Stromal cell of bone marrow (primary cell): ENCODE measurements around the gene KRTAP10-3.
"Not testable (repeated sequence)": the region's sequence is repeated elsewhere in the genome, so short reads cannot be mapped to it uniquely, and the experiment has no call there.

Source experiments
- DNase-seq: peaks from one replicate; pipeline ENCODE4 v3.0.0-alpha.2; 2012; ENCODE audit warnings: low read depth

KRTAP10-3 gene

DNA sequence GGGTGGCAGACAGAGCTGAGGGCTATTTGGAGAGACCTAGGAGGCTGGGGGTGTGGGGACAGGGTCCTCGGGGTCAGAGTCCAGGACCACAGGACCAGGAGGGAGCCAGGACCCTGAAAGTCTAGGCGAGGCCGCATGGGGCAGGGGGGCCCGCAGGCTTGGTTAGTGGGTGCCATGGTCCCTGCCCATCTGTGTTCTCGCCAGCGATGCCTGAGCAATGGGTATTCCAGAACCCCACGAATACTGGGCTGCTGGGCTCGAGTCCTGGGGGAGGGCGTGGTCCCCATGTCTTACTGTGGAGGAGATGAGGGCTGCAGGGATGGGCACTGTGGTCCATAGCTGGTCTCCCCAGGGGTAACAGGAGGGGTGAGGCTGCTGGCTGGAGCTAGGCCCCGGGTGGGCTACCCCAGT lies 31.7 kb upstream of the KRTAP10-3 start:
- no peak for DNase-seq

DNA sequence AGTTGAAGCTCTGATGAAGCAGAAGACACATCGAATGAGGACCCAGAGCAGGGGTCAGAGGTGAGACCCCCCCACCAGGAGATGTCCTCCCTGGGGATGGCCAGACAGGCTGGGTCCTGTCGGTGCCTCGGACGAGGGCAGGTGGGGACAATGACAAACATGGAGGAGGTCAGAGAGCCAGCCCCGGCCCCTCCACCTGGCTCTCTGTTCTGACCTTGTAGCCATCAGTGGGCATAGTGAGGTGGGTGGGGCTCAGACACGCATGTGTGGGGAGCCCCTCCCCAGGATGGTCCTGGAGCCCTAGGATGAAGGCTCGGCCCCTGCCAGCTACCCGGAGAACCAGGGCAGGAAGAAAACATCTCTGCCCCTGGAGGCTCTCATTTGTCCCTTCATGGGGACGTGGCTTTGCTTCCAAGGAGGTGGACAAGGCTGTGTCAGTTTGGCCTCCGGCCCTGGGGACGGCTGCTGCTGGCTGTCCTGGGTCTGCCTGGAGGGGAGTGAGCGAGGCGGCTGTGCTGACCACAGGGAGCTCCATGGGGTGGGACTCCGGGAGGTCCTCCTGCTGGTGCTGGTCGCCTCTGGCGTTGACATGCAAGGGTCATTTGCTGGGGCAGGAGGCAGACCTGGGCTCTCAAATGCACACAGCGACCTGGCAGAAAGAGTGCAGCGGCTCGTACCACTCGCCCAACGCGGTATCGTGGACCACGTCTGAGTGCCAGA lies 31.2 kb upstream of the KRTAP10-3 start:
- no peak for DNase-seq

- no peak for DNase-seq
Measured at GRCh38 chr21:44589094-44589493, 30.5 kb upstream of the KRTAP10-3 start.

- DNase-seq: no peak
Measured at GRCh38 chr21:44585892-44586291, 27.3 kb upstream of the KRTAP10-3 start.

- DNase-seq: no peak
Measured at GRCh38 chr21:44583800-44584147, 25.2 kb upstream of the KRTAP10-3 start.

GRCh38 chr21:44583089-44583799 lies 24.6 kb upstream of the KRTAP10-3 start:
- no peak for DNase-seq

DNA sequence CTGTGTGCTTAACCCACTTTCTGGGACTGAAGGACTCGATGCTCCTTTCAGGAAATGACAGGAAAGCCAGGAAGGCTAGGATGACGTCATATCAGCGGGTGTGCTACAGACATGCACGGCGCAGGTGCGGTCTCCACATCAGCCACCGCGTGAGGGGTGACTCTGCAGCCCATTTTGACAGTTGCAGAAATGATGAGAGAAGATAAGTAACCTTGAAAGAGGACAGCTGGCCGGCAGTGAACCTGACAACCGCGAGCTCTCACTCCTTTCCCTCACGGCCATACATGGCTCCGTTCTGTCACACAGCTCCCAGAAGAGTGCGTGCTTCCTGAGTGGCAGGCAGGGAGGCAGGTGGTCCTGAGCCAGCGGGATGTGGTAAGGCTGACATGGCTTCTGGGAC lies 23.5 kb upstream of the KRTAP10-3 start:
- DNase-seq: no peak

DNA sequence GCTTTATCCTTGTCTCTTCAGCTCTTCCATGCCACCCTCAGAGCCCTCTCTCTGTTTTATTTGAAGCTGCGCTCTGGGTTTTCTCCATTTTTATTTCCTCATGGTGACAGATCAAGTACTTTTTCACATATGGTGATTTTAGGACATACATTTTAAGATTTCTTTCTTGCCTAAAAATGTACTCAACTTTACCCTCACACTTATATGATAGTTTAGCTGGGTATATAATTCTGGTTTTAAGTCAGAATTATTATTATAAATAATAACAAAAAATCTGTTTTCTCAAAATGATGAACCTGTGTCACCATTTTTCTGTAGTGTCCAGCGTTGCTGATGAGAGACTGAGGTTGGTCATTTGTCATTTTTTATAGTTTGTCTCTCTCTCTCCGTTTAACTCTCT lies 22.6 kb upstream of the KRTAP10-3 start:
- no peak for DNase-seq

DNA sequence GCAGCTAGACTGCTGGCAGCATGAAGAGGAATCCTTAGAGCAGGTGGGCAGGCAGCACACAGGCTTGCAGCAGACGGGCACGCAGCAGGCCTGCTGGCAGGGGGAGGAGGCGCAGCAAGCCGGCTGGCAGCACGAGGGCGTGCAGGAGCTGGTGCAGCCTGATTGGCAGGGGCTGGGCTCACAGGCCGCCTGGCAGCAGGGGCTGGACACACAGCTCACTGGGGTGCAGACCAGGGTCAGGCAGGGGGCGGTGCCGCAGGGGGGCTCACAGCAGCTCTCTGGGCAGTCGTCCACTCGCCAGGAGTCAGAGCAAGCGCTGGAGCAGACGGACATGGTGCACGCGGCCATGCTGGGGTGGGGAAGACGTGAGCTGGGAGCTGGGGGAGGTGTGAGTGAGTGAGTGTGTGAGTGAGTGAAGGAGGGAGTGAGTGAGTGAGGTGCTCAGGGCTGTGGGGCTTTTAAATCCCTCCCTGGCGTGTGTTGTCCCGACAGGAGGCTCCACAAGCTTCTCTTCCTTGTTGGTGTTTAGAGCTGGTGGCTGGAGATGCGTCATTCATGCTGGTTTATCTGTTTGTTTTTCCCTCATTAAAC lies 21.7 kb upstream of the KRTAP10-3 start, which contains the start of gene KRTAP10-5:
Gene KRTAP10-5 (minus strand): TSS at position 374 of the 591 bp plus-strand sequence. CDS start 26 bp downstream, at position 348.
- DNase-seq: not testable (repeated sequence)

DNA sequence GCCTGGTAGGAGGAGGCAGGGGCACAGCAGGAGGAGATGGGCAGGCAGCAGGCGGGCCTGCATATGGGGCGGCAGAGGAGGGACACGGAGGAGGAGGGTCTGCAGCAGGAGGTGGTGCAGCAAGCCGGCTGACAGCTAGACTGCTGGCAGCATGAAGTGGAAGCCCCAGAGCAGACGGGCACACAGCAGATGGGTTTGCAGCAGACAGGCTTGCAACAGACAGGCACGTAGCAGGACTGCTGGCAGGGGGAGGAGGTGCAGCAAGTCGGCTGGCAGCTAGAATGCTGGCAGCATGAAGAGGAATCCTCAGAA lies 21.2 kb upstream of the KRTAP10-3 start:
- no peak for DNase-seq

GRCh38 chr21:44579056-44579832 lies 20.6 kb upstream of the KRTAP10-3 start:
- DNase-seq: no peak

- no peak for DNase-seq
Measured at GRCh38 chr21:44578371-44579055, 19.9 kb upstream of the KRTAP10-3 start.

DNA sequence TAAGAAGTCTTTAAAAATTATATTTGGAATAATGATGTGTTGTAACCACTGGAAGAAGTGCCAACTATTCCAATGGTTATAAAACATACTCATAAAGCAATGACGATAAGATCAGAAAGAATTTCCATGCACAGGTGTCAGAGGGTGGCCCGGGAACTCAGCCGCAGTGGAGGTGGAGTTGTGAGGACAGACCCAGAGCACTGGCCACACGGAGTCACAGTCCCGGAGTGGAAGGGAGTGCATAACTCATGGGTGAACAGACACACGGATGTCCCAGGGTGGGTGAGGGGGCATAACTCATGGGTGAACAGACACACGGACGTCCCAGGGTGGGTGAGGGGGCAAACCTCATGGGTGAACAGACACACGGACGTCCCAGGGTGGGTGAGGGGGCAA lies 17.4 kb upstream of the KRTAP10-3 start:
- DNase-seq: no peak

- no peak for DNase-seq
Measured at GRCh38 chr21:44575307-44576024, 16.9 kb upstream of the KRTAP10-3 start.

- no peak for DNase-seq
Measured at GRCh38 chr21:44574457-44575306, 16.1 kb upstream of the KRTAP10-3 start.

DNA sequence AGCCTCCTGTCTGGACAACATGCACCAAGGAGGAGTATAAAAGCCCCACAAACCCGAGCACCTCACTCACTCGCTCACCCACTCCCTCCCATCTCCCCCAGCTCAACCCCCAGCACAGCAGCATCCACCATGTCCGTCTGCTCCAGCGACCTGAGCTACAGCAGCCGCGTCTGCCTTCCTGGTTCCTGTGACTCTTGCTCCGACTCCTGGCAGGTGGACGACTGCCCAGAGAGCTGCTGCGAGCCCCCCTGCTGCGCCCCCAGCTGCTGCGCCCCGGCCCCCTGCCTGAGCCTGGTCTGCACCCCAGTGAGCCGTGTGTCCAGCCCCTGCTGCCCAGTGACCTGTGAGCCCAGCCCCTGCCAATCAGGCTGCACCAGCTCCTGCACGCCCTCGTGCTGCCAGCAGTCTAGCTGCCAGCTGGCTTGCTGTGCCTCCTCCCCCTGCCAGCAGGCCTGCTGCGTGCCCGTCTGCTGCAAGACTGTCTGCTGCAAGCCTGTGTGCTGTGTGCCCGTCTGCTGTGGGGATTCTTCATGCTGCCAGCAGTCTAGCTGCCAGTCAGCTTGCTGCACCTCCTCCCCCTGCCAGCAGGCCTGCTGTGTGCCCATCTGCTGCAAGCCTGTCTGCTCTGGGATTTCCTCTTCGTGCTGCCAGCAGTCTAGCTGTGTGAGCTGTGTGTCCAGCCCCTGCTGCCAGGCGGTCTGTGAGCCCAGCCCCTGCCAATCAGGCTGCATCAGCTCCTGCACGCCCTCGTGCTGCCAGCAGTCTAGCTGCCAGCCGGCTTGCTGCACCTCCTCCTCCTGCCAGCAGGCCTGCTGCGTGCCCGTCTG lies 15.2 kb upstream of the KRTAP10-3 start, which contains the start of gene KRTAP10-4:
Gene KRTAP10-4 (plus strand): TSS at position 100 of the 827 bp plus-strand sequence. CDS start 30 bp downstream, at position 130.
- DNase-seq: not testable (repeated sequence)

- DNase-seq: no peak
Measured at GRCh38 chr21:44572959-44573583, 14.5 kb upstream of the KRTAP10-3 start.

GRCh38 chr21:44571844-44572782 lies 13.5 kb upstream of the KRTAP10-3 start:
- DNase-seq: no peak
